Hepatocyte (in vitro differentiated cells): Measurements from ENCODE around the gene MST1R.

Source experiments
- CTCF ChIP-seq: fragments of 200-600 bp; sonication (generic); IDR thresholded peaks from 2 replicates; pipeline ENCODE4 v1.5.1; 2016; ENCODE audit warnings: antibody characterized with exemption, mild to moderate bottlenecking; ENCODE audit not compliant: poor library complexity
- EZH2 ChIP-seq: fragments of 200-600 bp; sonication (generic); IDR thresholded peaks from 2 replicates; pipeline ENCODE4 v1.6.1; 2016; ENCODE audit warnings: antibody characterized with exemption, mild to moderate bottlenecking, borderline replicate concordance

GRCh38 chr3:49911124-49911420 is 7.4 kb upstream of the MST1R start:
- TF ChIP-seq CTCF = no peak
- no peak for TF ChIP-seq EZH2
